Urothelium cell line (cell line): ENCODE measurements around the gene FHIP2A.
"Not testable (repeated sequence)": the region's sequence is repeated elsewhere in the genome, so short reads cannot be mapped to it uniquely, and the experiment has no call there.

Source experiments
- DNase-seq: peaks from one replicate; pipeline ENCODE4 v3.0.0; 2011; ENCODE audit warnings: low spot score, mixed read lengths
- FAIRE-seq: peaks from 2 replicates; lab custom pipeline; 2011; peaks lifted over from hg19 to GRCh38; lab: Jason Lieb, UNC

Gene FHIP2A, protein sequence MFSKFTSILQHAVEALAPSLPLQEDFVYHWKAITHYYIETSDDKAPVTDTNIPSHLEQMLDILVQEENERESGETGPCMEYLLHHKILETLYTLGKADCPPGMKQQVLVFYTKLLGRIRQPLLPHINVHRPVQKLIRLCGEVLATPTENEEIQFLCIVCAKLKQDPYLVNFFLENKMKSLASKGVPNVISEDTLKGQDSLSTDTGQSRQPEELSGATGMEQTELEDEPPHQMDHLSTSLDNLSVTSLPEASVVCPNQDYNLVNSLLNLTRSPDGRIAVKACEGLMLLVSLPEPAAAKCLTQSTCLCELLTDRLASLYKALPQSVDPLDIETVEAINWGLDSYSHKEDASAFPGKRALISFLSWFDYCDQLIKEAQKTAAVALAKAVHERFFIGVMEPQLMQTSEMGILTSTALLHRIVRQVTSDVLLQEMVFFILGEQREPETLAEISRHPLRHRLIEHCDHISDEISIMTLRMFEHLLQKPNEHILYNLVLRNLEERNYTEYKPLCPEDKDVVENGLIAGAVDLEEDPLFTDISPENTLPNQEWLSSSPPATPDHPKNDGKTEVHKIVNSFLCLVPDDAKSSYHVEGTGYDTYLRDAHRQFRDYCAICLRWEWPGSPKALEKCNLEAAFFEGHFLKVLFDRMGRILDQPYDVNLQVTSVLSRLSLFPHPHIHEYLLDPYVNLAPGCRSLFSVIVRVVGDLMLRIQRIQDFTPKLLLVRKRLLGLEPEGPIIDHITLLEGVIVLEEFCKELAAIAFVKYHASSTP

DNA sequence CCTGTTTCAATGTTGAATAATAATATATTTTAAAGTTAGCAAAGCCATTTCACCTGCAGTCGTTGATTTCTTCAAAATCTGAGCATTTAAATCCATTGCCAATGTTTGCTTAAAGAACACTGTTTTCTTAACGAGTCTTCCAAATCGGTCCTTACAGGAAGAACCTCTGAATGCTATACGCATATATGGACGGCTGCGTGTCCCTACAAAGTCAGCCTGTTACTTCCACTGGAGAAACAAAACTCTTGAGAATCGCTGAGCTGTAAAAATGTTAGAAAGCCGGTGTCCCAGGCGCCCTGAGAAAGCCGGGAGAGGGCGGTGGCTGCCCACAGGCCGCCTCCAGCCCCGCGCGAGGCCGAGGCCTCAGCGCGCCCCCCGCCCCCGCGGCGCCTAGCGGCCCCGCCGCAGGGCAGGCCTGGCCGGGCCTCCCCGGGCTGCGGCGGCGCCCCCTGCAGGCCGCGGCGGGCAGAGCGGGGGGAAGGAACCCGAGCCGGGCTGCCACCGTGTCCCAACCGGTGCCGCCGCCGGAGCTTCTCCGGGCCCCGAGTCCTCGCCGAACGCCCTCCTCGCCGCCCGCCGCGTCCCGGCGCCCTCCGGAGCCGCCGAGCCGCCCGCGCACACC is at the start of gene FHIP2A:
Gene FHIP2A (plus strand): TSS at position 488 of the 622 bp plus-strand sequence. CDS start 299 bp downstream, outside the sequence.
- FAIRE-seq (no peak), DNase-seq (peak; percentile 90)

DNA sequence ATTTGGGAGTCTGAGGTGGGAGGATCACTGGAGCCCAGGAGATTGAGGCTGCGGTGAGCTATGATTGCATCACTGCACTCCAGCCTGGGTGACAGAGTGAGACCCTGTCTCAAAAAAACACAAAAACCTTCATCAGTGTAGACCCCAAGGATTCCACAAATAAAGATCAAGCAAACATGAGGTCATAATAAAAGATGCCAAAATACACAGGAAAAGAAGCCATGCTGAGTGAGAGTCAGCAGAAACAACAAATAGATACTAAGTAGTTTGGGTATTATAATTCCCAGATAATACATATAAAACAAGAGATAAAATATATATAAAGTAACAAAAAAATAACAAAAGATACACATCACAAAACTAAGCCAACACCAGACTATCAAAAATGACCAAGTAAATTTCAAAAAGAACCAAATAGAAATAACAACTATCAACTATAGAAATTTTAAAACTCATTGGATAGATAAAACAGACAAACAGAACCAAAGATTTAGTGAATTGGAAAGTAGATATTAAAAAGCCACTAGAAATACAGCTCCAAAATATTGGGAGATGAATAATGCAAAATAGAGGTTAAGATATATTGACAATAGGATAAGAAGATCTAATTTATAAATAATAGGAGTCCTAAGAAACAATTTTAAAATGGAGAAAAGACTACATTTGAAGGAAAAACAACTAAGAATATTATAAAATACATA is 48.9 kb upstream of the FHIP2A start:
- no peak for FAIRE-seq

DNA sequence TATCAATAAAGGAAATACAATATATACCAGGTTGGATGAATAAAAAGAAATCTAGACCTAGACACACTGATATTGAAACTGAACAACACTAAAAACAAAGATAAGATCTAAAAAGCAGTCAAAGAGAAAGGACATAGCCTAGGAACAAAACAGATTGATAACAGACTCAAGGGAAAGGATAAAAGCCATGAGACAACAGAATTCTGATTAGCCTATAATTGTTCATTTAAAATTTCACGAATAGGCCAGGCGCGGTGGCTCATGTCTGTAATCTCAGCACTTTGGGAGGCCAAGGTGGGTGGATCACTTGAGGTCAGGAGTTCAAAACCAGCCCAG is 48.4 kb upstream of the FHIP2A start:
- DNase-seq (no peak), FAIRE-seq (no peak)

More for the DNA sequence above, 48.9 kb upstream of the FHIP2A start:
- DNase-seq = no peak

DNA sequence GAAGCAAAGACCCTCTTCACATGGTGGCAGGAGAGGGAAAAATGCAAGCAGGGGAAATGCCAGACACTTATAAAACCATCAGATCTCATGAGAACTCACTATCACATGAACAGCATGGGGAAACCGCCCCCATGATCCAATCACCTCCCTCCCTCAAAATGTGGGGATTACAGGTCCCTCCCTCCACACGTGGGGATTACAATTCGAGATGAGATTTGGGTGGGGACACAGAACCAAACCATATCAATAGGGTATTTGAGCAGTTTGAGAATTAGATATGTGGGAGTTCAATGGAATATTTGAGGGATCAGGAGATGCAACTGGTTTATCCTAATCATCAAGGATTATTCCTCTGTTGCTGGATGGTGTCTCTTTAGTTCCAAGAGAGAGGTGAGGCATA is 46.5 kb upstream of the FHIP2A start:
- not testable (repeated sequence) for FAIRE-seq

DNA sequence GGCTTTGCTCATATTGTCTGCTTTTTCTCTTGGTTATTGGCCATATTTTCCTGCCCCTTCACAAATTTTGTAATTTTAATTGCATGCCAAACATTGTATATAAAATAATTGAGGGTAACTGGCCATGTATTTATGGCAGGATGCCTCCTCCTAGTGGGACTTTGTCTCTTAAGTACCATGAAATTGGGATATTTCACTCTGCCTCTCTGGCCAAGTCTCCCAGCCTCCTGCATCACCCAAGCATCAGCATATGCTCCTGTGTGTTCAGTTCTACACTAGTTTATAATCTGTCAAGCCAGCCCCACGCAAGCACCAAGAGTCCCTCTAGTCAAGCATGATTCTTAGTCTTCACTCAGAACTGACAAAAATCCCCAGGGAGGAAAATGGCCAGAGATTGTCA is 44.2 kb upstream of the FHIP2A start:
- FAIRE-seq = no peak
- no peak for DNase-seq

More for the DNA sequence above, 46.5 kb upstream of the FHIP2A start:
- not testable (repeated sequence) for DNase-seq

DNA sequence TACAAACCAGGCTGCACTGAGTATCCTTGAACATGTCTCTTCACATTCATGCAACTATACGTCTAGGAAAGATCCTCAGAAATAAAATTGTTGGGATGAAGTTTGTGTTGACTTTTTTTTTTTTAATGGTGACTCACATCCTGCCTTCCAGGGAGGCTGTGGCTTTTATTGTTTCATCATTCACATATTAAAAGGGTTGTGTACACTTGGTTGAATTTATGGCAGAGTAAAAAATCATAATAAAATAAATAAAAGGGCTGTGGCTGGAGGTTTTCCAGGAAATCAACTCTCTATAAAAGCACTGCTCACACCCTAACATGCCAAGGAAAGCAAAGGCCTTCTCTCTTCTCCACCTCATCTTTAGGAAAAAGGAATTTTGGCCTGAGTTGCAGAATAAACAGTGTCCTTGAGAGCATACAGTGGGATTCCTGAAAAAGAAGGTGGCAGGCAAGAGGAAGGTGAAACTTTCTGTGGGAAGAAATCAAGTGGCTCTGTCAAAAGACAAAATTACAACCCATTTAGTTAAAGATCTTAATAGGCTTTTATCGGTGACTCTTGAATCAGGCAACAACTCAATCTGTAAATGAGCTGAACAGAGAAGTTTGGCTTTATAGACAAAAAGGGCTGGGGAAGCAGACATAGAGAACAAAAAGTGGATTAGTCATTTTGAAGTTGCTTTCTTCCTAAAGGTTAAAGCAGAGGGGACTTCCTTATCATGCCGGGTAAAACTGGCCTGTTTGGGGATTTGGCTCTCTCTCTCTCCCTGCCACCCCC is 41.6 kb upstream of the FHIP2A start:
- DNase-seq (peak; percentile 61), FAIRE-seq (no peak)

DNA sequence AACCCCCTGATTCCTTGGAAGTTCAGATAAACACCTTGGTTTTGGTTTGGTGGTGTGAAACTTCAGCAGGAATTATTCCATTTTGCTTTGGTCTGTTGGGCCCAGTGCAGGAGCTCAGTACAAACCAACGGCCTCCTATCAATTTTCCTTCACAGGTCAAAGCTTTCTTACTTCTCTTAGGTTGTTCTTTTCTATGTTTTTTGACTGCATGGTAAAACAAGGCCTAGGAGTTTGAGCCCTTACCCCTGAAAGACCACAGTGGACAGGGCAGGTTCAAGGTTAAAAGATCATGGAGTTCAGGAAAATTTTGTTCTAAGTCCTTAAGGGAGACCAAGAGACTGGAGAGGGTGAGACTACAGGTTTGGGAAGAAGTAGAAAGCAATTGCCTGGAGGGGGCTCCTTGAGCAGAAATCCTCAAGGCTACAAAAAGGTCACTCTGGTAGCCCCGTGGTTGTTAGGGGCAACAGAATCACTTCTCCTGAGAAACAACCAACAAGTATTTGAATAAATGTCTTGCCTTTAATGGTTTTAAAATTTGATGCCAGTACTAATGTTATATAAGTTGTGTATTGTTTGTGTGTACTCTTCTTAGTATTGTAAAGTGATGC is 40.9 kb upstream of the FHIP2A start:
- FAIRE-seq = no peak

DNA sequence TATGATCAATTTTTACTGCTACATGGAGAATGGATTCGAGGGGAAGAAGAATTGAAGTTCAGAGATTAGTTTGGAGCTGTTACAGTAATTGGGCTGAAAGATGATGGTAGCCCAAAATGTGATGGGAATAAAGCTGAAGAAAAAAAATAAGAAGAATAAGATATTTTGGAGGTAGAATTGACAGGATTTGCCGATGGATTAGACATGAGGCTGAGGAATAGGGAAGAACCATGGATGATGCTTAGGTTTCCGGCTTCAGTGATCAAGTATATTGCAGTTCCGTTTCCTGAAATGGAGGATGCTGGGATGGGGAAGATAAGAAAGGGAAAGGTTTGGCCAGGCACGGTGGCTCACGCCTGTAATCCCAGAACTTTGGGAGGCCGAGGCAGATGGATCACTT is 38.9 kb upstream of the FHIP2A start:
- DNase-seq (no peak), FAIRE-seq (no peak)

More for the DNA sequence above, 40.9 kb upstream of the FHIP2A start:
- no peak for DNase-seq

DNA sequence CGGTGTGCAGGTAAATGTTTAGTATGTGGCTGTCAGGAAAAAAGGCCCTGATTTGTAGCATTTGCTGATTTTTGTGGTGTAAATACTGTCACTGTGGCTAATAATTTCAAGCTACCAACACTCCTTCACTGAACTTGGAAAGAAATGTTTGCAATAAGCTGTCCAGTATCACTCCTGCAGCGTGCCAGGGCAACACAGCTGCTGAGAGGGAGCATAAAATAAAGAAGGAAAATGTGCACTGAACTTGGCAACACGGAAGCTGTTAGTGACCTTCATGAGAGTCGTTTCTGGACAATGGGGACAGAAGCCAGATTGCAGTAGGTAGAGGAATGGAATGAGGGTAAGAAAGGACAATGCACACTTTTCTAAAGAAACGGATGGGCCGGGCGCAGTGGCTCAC is 37.9 kb upstream of the FHIP2A start:
- no peak for FAIRE-seq
- no peak for DNase-seq

DNA sequence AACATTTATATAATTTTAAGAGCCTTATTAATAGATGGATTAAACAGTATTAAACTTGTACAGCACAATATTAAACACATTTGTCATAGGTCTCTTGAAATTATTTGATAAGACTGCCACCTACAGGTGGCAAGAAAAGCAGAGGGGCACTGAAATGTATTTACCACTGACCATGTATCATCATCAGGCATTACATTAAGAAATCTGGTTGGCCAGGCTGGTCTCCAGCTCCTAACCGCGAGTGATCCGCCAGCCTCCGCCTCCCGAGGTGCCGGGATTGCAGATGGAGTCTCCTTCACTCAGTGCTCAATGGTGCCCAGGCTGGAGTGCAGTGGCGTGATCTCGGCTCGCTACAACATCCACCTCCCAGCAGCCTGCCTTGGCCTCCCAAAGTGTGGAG is 35.1 kb upstream of the FHIP2A start:
- FAIRE-seq = not testable (repeated sequence)
- peak; percentile 58 for DNase-seq

DNA sequence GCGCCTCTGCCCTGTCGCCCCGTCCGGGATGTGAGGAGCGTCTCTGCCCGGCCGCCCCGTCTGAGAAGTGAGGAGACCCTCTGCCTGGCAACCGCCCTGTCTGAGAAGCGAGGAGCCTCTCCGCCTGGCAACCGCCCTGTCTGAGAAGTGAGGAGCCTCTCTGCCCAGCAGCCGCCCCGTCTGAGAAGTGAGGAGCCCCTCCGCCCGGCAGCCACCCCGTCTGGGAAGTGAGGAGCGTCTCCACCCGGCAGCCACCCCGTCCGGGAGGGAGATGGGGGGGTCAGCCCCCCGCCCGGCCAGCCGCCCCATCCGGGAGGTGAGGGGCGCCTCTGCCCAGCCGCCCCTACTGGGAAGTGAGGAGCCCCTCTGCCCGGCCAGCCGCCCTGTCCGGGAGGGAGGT is 34.4 kb upstream of the FHIP2A start:
- DNase-seq, FAIRE-seq: not testable (repeated sequence)

DNA sequence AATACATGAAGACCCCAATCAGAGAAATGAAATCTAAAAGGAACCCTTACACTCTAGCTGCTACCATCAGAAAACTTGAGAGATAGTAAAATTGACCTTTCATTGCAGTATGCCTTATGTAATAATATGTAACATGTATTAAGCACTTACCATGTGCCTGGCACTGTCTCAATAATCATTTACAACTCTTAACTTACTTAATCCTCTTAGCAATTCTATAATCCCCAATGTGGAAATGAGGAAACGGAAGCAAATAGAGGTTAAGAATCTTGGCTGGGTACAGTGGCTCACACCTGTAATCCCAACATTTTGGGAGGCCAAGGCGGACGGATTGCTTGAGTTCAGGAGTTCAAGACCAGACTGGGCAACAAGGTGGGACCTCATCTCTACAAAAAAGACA is 29.8 kb upstream of the FHIP2A start:
- FAIRE-seq = peak; percentile 27

DNA sequence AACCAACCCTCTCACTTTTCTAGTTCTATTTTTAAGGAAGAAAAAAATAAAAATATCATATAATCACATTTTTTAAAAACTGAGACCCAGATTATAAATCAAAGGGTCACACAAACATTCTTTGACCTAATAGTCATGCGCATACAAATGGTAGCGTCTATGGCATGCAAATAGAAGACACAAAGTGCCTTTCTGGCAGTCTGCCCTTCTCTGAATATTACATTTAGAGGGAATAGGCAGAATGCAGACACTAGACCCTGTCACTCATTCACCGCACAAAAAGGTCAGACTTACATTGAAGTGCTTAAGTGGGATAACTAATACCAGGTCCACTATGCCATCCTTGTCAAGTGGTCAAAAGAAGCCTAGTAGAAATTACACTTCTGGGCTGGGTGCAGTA is 26.5 kb upstream of the FHIP2A start:
- DNase-seq (no peak), FAIRE-seq (no peak)

More for the DNA sequence above, 29.8 kb upstream of the FHIP2A start:
- DNase-seq = no peak

DNA sequence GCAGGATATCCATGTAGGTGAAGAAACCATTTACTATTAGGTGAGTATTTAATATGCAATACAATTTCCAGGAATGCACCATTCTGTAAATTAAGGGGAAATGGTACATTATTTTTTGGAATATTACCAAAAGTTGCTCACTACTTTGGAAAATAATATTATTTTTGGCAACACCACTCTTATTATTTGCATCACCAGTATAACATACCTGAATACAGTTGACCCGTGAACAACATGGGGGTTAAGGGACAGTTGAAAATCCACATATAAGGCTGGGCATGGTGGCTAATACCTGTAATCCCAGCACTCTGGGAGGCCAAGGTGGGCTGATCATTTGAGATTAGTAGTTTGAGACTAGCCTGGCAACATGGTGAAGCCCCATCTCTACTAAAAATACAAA is 21.2 kb upstream of the FHIP2A start:
- no peak for DNase-seq
- no peak for FAIRE-seq

DNA sequence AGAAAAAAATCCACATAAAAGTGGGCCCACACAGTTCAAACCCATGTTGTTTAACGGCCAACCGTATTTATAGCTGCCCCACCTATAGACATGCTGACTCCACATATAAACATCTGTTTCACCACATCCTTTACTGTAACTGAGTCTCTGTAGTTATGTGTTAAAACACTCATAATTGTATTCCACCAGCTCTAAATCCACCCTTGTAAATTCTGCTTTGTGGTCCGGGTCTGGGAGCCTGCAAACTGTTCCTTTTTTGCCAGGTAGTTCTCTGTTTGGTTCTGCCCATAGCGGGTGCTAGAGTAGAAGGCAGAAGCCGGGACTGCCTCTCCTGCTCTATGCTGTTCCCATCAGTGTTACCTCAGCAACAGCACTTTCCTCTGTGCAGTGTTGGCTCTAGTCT is 20.2 kb upstream of the FHIP2A start:
- FAIRE-seq (no peak), DNase-seq (no peak)

DNA sequence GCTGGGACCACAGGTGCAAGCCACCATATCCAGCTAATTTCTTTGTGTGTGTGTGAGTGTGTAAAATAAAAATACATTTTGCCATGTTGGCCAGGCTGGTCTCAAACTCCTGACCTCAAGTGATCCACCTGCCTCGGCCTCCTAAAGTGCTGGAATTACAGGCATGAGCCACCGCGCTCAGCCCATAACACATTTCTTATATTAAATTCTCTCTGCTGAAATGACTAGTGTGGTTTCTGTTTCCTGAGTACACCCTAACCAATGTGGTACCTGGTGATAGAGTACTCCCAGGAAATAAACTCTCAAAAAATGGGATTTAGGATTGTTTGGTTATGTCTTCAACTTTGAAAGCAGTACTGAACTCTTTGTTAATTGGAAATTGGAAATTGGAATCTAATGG is 19.4 kb upstream of the FHIP2A start:
- no peak for FAIRE-seq

DNA sequence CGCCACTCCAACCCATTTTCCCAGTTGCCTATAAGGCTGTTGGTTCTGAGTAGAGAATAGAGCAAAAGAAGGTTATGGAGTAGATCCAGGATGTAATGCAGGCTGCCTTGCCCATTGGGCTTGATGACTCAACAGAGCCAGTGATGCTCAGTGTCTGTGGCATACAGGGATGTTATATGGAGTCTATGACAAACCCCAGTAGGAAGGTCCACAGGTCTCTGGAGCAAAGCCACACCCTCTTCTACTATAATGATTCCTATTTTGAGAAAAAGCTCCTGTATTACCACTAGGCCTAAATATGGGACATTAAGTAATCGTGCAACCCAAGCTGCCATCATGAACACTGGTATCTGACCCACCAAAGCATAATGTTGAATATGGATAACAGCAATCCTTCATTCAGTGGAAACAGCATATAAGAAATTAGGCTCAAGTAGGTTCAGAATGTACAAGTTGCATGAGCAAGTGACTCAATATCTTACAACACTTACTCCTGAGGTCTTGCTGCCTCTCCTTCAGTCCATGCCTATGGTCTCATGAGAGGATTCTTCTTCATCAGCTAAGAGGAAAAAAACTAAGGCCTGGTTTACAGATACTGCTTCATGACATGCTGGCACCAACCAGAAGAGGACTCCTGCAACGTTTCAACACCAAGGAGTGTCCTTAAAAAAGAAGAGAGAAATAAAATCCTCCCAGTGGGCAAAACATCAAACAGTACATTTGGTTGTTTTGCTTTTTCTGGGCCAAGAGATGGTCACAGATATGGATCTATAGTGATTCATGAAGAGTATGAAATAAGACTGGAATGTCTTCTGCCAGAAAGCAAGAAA is 14.8 kb upstream of the FHIP2A start:
- DNase-seq (no peak), FAIRE-seq (no peak)

More for the DNA sequence above, 19.4 kb upstream of the FHIP2A start:
- no peak for DNase-seq

DNA sequence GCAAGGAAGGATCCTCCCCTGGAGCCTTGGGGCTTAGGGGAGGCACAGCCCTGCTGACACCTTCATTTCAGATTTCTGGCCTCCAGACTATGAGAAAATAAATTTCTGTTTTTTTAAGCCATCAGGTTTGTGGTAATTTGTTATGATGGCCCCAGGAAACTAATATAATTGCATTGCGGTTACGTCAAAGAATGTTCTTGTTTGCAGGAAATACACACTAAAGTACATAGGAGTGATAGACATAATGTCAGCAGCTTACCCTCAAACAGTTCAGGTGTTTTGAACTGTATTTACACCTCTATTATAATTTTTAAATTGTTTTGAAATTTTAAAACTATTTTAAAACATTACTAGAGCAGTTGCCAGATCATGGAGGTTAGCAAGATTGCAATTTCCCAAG is 12.6 kb upstream of the FHIP2A start:
- no peak for DNase-seq

DNA sequence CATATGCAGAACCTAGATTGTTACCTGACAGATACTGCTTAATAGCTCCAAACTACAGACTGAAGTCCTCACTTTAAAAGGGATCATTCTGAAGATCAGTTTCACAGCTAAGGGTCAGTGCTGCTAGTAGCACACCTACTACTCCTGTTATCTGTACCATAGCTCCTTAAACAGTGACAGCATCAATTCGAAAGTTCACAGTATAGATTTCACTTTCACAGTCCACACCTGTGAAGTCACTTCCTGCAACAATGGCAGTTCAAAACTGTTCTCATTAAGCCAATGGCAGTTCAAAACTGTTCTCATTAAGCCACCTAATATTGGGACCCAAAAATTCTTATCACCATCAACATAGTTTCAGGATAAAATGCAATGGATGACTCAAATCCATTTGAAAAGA is 10.7 kb upstream of the FHIP2A start:
- DNase-seq (no peak), FAIRE-seq (peak; percentile 27)

More for the DNA sequence above, 12.6 kb upstream of the FHIP2A start:
- no peak for FAIRE-seq
